Nephron (organoid): ENCODE data around the gene ADSS1.

Experiments
- H3K27ac Mint-ChIP-seq, 3 experiments: 2 replicates each; pipeline ENCODE4 v1.8.0; 2020; ENCODE audit warnings: mixed read lengths in 3 of 3, mild to moderate bottlenecking in 2 of 3, moderate library complexity in 1 of 3
- H3K27me3 Mint-ChIP-seq: 2 replicates; pipeline ENCODE4 v1.8.0; 2021; ENCODE audit warnings: low read depth, mild to moderate bottlenecking, moderate library complexity, mixed read lengths
- H3K36me3 Mint-ChIP-seq: 2 replicates; pipeline ENCODE4 v1.8.0; 2020; ENCODE audit warnings: low read depth, mixed read lengths
- H3K4me1 Mint-ChIP-seq: 2 replicates; pipeline ENCODE4 v1.8.0; 2020; ENCODE audit warnings: mixed read lengths
- H3K4me3 Mint-ChIP-seq, 3 experiments: 2 replicates each; pipeline ENCODE4 v1.8.0; 2020; ENCODE audit warnings: mild to moderate bottlenecking in 3 of 3, mixed read lengths in 3 of 3, moderate library complexity in 2 of 3
- H3K9me3 Mint-ChIP-seq: 2 replicates; pipeline ENCODE4 v1.8.0; 2020; ENCODE audit warnings: mixed read lengths
- TF ChIP-seq, protein P1 (sequence below), 3 experiments: fragments of 200-600 bp; sonication (generic); IDR thresholded peaks; one replicate each; pipeline ENCODE4 v1.5.0; 2021; ENCODE audit warnings: antibody characterized with exemption in 3 of 3; ENCODE audit not compliant: unreplicated experiment in 3 of 3

ADSS1 gene

DNA sequence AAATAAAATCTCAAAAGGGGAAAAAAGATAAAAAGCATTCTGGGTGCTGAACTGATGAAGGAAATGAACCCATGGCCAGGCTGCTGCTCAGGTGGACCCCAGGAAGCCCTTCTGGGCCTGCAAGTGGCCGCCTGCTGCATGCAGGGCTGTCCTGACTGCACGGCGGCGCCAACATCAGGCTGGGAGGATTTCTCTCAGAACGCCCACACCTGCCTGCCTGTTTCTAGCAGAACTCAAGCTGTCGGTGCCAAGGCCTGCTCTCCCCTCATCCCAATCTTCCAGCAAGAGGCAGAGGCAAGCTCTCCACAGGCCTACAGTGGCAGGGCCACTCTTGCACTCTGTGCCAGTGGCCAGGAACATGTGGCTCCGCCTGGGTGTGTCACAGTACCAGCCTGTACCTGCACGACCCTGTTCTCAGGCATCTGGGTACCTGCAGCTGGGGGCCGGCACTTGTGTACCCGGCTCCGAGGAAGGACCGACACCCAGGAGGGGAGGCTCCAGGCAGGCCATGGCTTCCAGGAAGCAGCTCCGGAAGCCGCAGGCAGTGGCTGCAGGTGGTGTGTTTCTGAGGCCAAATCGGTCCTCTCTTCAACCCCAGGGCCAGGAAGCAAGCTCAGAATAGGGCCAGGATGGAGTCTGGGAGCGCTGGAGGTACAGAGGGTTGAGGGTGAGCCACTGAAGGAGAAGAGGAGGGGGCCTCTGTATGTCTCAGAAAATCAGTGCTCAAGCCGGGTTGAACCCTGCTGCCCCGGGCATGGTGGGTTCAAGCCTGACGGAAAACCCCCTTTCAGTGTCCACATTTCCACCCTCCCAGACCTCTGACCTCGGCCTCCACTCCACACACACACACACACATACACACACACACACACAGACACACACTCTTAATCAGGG is 37.2 kb upstream of the ADSS1 start:
- Mint-ChIP-seq H3K27me3 (no peaks in the 10 kb centered on the region), H3K4me1 (peaks cover 42% of the 10 kb centered on the region), H3K4me3 (peak overlapping the region in 2 of 3 experiments; percentile 19 to 53), H3K9me3 (no peaks in the 10 kb centered on the region), H3K27ac (peak overlapping the region; percentile 70 to 88 (median 82)), H3K36me3 (no peaks in the 10 kb centered on the region)
- TF ChIP-seq, protein P1, sequence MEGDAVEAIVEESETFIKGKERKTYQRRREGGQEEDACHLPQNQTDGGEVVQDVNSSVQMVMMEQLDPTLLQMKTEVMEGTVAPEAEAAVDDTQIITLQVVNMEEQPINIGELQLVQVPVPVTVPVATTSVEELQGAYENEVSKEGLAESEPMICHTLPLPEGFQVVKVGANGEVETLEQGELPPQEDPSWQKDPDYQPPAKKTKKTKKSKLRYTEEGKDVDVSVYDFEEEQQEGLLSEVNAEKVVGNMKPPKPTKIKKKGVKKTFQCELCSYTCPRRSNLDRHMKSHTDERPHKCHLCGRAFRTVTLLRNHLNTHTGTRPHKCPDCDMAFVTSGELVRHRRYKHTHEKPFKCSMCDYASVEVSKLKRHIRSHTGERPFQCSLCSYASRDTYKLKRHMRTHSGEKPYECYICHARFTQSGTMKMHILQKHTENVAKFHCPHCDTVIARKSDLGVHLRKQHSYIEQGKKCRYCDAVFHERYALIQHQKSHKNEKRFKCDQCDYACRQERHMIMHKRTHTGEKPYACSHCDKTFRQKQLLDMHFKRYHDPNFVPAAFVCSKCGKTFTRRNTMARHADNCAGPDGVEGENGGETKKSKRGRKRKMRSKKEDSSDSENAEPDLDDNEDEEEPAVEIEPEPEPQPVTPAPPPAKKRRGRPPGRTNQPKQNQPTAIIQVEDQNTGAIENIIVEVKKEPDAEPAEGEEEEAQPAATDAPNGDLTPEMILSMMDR (IDR thresholded peaks at IDR 0.05; ENCODE audit: unreplicated experiment in 3 of 3), result no peak

DNA sequence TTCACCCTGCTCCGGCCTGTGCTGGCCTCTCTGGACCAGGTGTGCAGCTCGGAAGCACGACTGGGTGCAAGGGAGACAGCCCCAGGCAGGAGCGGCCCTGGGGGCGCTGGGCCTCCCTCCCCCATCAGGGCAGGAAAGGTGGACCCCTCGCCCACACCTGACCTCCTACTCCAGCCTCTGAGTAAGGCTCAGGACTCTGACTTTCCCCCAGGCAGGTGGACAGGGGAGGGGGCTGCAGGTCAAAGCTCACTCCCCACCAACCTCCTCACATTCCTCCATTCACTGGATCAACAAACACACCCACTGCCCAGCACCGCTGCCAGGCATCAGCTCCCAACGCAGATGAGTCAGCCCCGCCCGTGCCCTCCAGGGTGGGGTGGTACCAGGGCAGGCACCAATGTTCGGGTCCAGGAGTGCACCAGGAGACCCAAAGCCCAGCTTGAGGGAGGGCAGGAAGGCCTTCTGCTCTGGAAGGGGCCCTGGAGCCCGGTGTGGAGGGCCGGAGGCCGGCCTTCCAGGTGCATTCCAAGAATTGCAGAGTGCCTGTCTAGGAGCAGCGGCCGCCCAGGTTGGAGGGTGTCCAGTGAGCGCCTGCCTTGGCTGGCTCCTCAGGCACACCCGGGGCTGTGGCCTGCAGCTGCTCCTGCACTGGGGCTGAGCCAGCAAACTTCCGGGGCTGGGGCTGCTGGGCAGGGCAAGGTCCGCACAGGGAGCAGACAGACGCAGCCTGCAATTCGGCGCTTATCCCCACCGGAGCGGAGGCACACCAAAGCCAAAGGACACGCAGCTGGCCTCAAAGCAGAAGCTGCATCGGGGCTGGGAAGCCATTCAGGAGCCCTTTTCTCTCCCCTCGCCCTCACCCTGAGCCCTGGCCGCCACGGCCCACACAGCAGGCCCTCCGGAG is 36.2 kb upstream of the ADSS1 start:
- H3K9me3 Mint-ChIP-seq, result no peaks in the 10 kb centered on the region
- no peaks in the 10 kb centered on the region for H3K27me3 Mint-ChIP-seq
- TF ChIP-seq, protein P1 (IDR thresholded peaks at IDR 0.05; ENCODE audit: unreplicated experiment in 3 of 3), result no peak
- H3K36me3 Mint-ChIP-seq, result no peaks in the 10 kb centered on the region
- H3K27ac Mint-ChIP-seq, result peak overlapping the region; percentile 70 to 88 (median 82)
- peak overlapping the region; percentile 65 to 77 (median 77) for H3K4me3 Mint-ChIP-seq
- peaks cover 33% of the 10 kb centered on the region for H3K4me1 Mint-ChIP-seq

DNA sequence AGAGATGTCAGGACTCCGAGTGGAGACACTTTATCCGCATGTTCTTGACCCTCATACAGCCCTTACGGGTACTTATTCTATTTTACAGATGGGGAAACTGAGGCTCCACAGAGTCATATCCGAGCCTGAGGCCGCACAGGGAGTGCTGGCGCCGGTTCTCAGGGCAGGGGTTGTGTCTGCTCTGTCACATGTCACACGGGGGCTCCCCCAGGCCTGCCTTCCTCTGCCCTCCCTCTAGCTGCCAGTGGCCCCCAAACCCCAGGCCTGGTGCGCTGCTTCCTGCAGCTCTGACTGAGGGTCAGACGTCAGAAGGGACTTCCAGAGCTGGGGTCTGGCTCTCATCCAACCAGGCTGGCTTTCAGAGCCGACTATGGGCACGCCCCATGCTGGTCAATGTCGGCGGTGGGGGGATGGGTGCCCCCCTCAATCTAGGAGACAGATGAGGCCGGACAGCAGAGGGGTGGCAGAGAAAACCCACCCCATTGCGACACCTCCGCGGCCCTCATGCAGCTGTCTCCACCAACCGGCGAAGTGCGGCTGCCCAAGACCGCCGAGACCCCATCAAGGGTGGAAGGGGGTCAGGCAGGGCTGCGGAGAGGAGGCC is 35.4 kb upstream of the ADSS1 start:
- Mint-ChIP-seq H3K4me3 (peak overlapping the region; percentile 77 to 78 (median 77)), H3K4me1 (peaks cover 28% of the 10 kb centered on the region), H3K27ac (peak overlapping the region; percentile 70 to 88 (median 82)), H3K36me3 (no peaks in the 10 kb centered on the region), H3K27me3 (no peaks in the 10 kb centered on the region), H3K9me3 (no peaks in the 10 kb centered on the region)
- TF ChIP-seq, protein P1 (IDR thresholded peaks at IDR 0.05; ENCODE audit: unreplicated experiment in 3 of 3), result no peak

DNA sequence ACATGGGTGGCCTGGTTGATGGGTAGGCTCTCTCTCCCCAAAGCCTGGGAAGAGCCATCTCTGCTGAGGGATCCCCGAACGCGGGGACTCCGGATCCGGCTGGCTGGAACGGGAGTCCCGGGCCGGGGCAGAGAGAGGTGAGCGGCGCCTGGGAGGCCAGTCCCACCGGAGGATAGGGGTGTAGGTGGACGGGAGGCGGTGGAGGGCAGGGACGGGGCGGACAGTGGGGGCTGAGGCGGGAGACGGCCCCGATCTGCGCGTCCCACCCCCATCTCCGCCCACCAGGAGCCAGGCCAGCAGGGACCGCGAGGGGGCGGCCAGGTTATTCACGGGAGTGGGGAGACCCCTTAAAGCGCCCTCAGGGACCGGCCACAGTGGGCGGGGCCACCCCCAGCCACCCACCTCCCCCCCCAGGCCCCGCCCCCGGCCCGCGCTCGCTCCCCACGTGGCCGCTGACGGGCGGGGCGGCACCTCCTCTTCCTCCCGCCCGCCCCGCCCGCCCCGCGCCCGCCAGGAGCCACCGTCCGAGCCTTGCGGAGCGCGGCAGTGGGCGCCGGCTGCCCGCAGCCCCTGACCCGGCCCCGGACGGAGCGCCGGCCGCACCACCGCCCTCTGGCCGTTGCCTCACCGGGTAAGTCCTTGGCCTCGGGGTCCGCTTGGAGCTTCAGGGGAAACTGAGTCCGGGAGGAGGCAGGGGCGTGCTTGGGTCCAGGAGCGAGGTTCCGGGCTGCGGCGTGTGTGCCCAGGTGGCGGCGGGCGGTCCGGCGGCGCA is 34.7 kb upstream of the ADSS1 start, which contains the start of gene INF2:
INF2 (plus strand) TSS at position 510 of the 772 bp plus-strand sequence. CDS start 11,748 bp downstream, outside the sequence.
- no peaks in the 10 kb centered on the region for H3K36me3 Mint-ChIP-seq
- H3K4me1 Mint-ChIP-seq, result peaks cover 24% of the 10 kb centered on the region
- H3K9me3 Mint-ChIP-seq, result no peaks in the 10 kb centered on the region
- H3K27me3 Mint-ChIP-seq, result no peaks in the 10 kb centered on the region
- peak within 1 kb of the TSS; percentile 78 to 81 (median 81) for H3K4me3 Mint-ChIP-seq
- TF ChIP-seq, protein P1 (IDR thresholded peaks at IDR 0.05; ENCODE audit: unreplicated experiment in 3 of 3), result peak in 1 of 3 experiments; percentile 22
- peak within 1 kb of the TSS; percentile 70 to 88 (median 82) for H3K27ac Mint-ChIP-seq
